ENCODE results near the gene HHATL.

Gene HHATL

DNA sequence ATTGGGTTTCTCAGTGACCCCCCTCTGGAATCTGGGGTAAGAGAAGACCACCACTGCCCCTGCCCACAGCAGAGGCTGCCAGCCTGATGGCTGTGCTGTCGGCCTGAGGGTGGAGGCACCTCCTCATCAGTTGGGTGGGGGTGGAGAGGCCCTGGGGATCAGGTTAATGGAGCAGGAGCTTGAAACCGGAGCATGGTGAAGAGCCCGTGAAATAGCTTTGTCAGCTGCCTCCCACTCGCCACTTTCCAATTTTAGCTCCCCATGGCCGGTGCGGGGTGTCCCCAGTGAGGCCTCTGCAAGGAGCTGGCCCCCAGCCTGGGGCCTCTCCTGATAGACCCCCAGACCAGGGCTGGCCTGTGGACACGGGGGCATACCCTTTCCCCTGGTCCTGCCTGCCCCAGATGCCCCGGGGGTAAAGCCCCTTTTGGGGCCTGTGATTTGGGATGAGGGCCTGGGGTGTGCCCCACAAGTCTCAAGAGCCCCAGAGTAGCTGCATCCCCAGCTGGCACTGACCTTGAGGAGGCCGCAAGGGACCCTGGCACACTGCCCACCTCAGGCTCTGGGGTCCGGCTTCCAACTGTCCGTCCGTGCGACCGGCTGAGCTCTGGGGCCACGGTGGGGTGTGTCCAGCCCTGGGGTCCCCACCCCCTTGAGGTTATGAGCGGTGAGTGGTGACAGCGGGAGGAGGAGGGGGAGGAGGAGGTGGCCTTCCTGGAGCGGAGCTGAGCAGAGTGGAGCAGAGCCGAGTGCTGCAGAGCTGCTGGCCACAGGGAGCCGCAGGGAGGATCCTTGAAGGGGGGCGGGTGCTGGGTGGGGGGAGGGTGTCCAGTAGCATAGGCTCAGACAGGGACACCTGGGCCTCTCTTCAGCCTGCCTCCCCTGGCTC is at the start of gene HHATL:
Gene HHATL, minus strand, starts transcription at position 733 of the 886 bp plus-strand sequence. CDS start 1,972 bp downstream, outside the sequence.
- DNase-seq = peak; percentile 31

GRCh38 chr3:42751609-42752008 is 49.0 kb upstream of the HHATL start:
- DNase-seq = no peak

DNA sequence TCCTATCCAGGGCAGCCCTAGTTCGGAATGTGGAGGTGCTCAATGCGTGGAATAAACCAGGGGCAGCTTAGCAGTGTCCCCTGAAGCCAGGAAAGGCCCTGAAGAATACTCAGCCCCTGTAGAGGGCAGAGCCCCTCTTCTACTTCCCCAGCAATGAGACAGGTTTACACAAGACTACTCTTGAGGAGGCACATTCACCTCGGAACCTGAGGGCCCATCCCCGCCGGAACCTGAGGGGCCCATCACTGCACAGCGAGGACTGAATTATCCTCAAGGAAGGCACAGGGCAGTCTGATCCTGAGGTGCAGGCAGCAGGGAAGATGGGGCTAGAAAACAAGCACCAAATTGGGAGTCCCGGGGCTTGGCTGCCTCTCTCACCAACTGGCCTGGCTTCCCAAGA is 48.2 kb upstream of the HHATL start:
- DNase-seq = no peak

GRCh38 chr3:42749753-42750231 is 47.2 kb upstream of the HHATL start:
- no peak for DNase-seq

- DNase-seq = no peak
Measured at GRCh38 chr3:42749025-42749752, 46.6 kb upstream of the HHATL start.

- DNase-seq = no peak
Measured at GRCh38 chr3:42747581-42747980, 45.0 kb upstream of the HHATL start.

GRCh38 chr3:42746455-42747450 is 44.2 kb upstream of the HHATL start:
- DNase-seq = peak; percentile 75

- DNase-seq = no peak
Measured at GRCh38 chr3:42745776-42746454, 43.3 kb upstream of the HHATL start.

DNA sequence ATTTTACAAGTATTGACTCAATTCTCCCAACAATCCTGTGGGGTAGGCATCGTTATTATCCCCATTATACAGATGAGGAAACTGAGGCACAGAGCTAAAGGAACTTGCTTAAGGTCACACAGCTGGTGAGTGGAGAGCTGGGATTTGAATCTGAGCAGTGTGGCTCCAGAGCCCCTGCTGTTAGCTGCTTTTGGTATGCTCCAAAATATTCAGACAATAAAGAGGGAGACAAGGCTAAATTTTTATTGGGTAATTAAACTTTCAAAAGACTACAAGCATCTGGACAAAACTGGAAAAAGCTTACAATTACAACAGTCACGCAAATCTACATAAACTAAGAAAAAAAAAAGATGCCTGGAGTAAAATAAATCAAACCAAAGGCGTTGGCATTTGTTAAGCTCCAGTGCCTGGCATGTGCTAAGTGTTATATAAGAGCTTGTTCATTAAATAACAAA is 42.7 kb upstream of the HHATL start:
- no peak for DNase-seq

- DNase-seq = no peak
Measured at GRCh38 chr3:42743204-42743995, 40.8 kb upstream of the HHATL start.

- no peak for DNase-seq
Measured at GRCh38 chr3:42742688-42743087, 40.1 kb upstream of the HHATL start.

DNA sequence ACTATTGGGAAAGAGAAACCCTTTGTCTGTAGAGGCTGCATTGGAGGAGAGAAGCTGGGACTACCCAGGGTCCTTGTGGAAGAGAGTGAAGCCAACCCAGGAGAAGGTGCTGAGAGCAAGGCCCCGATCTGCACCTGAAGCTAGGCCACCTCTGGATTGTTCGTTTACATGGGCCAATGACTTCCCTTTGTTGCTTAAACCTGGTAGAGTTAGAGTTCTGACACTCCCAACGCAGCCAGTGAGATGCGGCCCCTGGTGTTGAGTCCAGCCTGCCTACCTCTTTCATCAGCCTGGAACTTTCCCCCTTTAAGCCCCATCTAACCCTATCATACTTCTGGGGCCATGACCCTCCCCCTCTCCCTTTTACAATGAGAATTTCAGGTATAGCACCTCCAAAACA is 39.7 kb upstream of the HHATL start:
- DNase-seq = no peak

DNA sequence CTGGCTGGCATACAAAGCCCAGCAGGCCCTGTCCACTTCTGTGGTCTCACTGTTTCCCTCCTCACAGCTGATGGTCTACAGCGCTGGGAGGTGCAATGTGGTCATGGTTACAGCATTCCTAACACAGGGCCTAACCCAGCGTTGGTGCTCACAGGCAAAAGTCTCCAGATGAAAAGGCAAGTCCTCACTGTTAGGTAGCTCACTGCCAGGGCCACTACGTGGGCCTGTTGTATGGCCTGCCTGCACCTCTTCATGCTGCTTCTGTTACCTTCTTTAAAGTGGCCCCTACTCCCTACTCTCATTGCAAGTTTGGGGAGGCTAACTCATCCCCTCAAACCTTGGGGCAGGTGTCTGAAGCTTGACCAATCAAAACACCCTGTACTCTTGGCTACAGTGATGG is 39.2 kb upstream of the HHATL start:
- no peak for DNase-seq

- peak; percentile 73 for DNase-seq
Measured at GRCh38 chr3:42739401-42740158, 37.0 kb upstream of the HHATL start.

- DNase-seq = no peak
Measured at GRCh38 chr3:42736531-42736930, 33.9 kb upstream of the HHATL start.

DNA sequence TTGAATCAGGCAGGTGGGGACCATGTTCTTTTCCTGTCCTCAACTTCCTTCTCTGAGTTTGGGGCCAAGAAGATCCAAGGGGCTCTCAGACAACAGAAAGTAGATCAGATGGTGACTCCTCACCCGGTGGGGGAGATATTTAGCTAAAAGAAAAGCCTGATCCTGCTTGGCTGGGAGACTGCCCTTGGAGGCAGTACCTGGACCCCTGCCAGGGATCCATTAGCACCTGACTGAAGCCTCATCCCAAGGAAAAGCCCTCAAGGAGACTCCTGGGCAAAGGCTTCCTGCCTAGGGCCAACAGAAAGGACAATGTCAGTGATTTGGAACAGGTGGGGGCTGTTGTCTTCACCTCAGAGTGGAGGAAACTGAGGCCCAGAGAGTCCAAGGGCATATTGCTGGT is 33.5 kb upstream of the HHATL start:
- peak; percentile 66 for DNase-seq

DNA sequence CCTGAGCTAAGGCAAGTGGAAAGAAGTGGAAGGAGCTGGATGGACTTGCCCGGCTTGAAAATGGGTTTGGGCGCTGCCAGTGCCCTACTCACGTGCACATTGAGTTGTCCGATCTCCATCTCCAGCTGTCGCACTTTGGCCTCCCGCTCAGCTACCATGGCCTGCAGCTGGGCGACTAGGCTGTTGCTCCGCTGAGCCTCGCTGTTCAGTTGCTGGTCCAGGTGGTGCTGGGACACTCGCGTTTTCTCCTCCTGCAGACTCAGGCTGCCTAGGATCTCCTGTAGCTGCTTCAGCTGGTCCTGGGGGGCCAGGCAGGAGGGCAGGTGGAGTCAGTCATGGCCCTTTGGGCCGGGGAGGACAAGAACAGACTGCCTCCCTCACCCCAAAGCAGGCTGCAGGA is 33.0 kb upstream of the HHATL start:
- no peak for DNase-seq

GRCh38 chr3:42735019-42735418 is 32.4 kb upstream of the HHATL start:
- no peak for DNase-seq

GRCh38 chr3:42734263-42734860 is 31.8 kb upstream of the HHATL start:
- no peak for DNase-seq

All from NCI-H2029 (cell line).